SK-N-MC (cell line): ENCODE measurements around the gene MUC3A.

Source experiments
- DNase-seq: peaks from one replicate; pipeline ENCODE4 v3.0.0-alpha.2; 2011; ENCODE audit warnings: low read depth, low spot score
- H3K27ac ChIP-seq: fragments of 200-600 bp; sonication (generic); 2 replicates; pipeline ENCODE4 v1.5.1; 2016; ENCODE audit warnings: mixed run types
- H3K36me3 ChIP-seq: fragments of 200-600 bp; sonication (generic); 2 replicates; pipeline ENCODE4 v1.6.1; 2017; ENCODE audit warnings: antibody characterized with exemption, low read length, mixed read lengths; ENCODE audit not compliant: insufficient read depth
- H3K4me3 ChIP-seq: fragments of 200-600 bp; sonication (generic); 2 replicates; pipeline ENCODE4 v1.5.1; 2016
- H3K9ac ChIP-seq: fragments of 200-600 bp; sonication (generic); 2 replicates; pipeline ENCODE4 v1.8.0; 2017; ENCODE audit warnings: mixed run types, mixed read lengths; ENCODE audit not compliant: insufficient read length
- H3K9me3 ChIP-seq: fragments of 200-600 bp; sonication (generic); 2 replicates; pipeline ENCODE4 v1.6.1; 2017; ENCODE audit warnings: low read depth, mild to moderate bottlenecking, antibody characterized with exemption, low read length, moderate library complexity, mixed read lengths
- EZH2 ChIP-seq: fragments of 200-600 bp; sonication (generic); IDR thresholded peaks from one replicate; pipeline ENCODE4 v1.6.1; 2017; ENCODE audit warnings: antibody characterized with exemption
- FOXP2 ChIP-seq: optimal IDR thresholded peaks from 2 replicates; pipeline ENCODE3; 2011; ENCODE audit warnings: mild to moderate bottlenecking, moderate library complexity; ENCODE audit not compliant: insufficient read depth; ENCODE audit errors: extremely low read length, control extremely low read depth
- POLR2AphosphoS5 ChIP-seq: IDR thresholded peaks from 2 replicates; pipeline ENCODE4 v1.6.1; 2012; ENCODE audit warnings: mild to moderate bottlenecking, low read depth, low read length, borderline replicate concordance

Gene MUC3A

DNA sequence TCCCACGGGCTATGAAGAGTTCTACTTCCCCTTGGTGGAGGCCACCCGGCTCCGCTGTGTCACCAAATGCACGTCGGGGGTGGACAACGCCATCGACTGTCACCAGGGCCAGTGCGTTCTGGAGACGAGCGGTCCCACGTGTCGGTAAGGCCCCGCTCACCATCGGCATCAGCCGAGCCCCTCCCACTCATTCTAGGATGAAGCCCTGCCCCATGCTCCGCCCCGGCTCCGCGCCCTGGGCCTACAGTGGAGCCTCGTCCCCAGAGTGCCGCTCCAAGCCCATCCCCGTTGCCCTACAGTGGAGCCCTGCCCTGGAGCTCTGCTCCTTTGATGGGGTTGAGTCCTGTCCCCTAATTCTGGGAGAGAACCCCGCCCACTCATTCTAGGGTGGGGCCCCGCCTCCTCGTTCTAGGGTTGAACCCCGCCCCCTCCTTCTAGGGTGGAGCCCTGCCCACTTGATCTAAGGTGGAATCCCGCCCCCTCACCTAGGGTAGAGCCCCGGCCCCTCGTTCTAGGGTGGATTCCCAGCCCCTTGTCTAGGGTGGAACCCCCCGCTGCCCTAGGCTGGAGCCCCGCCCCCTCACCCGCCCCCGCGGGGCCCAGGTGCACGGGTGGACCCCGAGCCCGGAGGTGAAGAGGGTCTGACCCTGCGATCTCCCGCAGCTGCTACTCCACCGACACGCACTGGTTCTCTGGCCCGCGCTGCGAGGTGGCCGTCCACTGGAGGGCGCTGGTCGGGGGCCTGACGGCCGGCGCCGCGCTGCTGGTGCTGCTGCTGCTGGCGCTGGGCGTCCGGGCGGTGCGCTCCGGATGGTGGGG, 16.6 kb downstream of the MUC3A start:
- no peak for DNase-seq
- no peak for TF ChIP-seq POLR2AphosphoS5
- no peaks in the 10 kb centered on the region for H3K36me3 ChIP-seq
- no peaks in the 10 kb centered on the region for H3K9me3 ChIP-seq
- H3K4me3 ChIP-seq = peak overlapping the region; percentile 67
- no peak overlapping the region for H3K27ac ChIP-seq
- no peak overlapping the region for H3K9ac ChIP-seq

DNA sequence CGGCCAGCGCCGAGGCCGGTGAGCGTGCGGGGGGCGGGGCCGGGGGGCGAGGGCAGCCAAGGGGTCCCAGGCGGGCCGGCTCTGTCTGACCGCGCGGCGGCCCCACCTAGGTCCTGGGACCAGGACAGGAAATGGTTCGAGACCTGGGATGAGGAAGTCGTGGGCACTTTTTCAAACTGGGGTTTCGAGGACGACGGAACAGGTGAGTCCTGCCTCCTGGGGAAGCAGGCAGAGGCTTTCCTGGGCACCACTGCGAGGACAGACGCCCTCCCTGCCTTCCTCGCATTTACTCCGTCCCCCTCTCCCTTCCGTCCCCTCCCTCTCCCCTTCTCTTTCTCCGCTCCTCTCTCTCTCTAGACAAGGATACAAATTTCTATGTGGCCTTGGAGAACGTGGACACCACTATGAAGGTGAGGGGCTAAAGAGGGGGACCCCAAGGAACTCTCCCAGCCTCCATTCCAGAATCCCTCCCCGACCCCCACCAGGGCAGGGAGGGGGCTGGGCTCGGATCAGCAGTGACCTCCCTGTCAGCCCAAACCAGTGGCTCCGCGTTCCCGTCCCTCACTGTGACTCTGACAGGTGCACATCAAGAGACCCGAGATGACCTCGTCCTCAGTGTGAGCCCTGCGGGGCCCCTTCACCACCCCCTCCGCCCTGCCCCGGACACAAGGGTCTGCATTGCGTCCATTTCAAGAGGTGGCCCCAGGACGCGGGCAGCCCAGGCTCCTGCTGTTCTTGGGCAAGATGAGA, 17.4 kb downstream of the MUC3A start:
- H3K4me3 ChIP-seq = peak overlapping the region; percentile 67
- no peak overlapping the region for H3K9ac ChIP-seq
- H3K9me3 ChIP-seq = no peaks in the 10 kb centered on the region
- TF ChIP-seq EZH2 (no peak), FOXP2 (no peak), POLR2AphosphoS5 (no peak)
- no peak for DNase-seq
- H3K36me3 ChIP-seq = no peaks in the 10 kb centered on the region
- no peak overlapping the region for H3K27ac ChIP-seq

DNA sequence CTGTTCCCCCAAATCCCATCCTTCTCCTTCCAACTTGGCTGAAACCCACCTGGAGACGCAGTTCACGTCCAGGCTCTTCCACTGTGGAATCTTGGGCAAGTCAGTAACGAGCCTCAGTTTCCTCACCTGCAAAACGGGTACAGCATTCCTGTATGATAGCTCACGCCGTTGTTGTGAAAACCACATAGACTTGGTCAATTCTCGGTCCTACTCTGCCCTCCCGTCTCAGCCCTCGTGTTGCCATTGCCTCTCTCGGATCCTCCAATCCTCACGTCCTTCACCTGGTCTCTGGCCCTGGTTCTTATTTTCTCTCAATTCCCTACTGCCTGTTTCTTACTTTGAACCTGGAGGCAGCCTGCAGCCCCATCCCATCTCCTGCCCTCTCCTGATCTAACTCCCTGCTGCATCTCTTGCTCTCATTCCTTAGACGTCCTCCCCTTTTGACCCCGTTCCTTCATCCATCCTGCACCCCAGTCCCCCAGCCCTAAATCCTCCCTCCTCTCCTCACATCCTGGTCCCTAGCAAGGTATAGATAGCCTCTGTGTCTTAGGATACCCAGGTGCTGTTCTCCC, 18.0 kb downstream of the MUC3A start:
- Histone ChIP-seq H3K36me3 (no peaks in the 10 kb centered on the region), H3K9me3 (no peaks in the 10 kb centered on the region), H3K4me3 (no peak overlapping the region), H3K9ac (no peak overlapping the region), H3K27ac (no peak overlapping the region)
- DNase-seq = no peak
- TF ChIP-seq POLR2AphosphoS5 (no peak), EZH2 (no peak), FOXP2 (no peak)

DNA sequence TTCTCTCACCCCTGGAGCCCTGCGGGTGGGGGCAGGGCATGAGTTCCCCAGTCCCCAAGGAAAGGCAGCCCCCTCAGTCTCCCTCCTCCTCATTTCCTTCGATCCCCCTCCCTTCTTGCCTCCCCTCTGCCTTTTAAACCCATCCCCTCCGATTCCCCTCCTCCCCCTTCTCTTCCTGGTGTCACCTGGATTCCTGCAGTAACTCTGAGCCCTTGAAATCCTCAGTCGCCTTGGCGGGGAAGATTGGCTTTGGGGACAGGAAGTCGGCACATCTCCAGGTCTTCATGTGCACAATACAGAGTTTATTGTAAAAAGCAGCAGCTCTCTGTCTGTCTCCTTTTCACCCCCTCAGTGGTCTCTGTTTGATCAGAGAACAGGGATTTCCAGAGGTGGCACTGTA, 18.7 kb downstream of the MUC3A start:
- TF ChIP-seq FOXP2 (no peak), POLR2AphosphoS5 (no peak), EZH2 (no peak)
- H3K9me3 ChIP-seq = no peaks in the 10 kb centered on the region
- no peak overlapping the region for H3K4me3 ChIP-seq
- H3K27ac ChIP-seq = no peak overlapping the region
- H3K36me3 ChIP-seq = no peaks in the 10 kb centered on the region
- no peak overlapping the region for H3K9ac ChIP-seq
- no peak for DNase-seq

DNA sequence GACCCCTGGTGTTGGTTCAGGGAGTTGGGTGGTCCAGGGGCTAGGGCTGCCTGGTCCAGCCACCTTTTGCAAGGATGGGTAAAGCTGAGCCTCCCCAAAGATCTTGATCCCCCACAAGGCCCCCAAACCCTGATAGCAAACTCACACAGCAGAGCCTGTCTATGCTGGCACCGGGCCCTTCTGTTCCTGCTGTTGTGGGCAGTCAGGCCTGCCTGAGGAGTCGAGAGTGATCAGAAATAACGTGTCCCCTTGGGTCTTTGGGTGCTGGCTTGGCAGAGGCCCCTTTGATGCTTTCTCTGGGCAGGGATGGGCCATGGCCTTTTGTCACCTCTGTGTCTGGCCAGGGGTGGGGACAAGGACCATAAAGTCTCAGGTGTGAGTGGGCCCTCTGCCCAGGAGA, 19.3 kb downstream of the MUC3A start:
- no peak for DNase-seq
- Histone ChIP-seq H3K36me3 (no peaks in the 10 kb centered on the region), H3K9me3 (no peaks in the 10 kb centered on the region), H3K9ac (no peak overlapping the region), H3K4me3 (no peak overlapping the region), H3K27ac (no peak overlapping the region)
- TF ChIP-seq EZH2 (no peak), FOXP2 (no peak)

DNA sequence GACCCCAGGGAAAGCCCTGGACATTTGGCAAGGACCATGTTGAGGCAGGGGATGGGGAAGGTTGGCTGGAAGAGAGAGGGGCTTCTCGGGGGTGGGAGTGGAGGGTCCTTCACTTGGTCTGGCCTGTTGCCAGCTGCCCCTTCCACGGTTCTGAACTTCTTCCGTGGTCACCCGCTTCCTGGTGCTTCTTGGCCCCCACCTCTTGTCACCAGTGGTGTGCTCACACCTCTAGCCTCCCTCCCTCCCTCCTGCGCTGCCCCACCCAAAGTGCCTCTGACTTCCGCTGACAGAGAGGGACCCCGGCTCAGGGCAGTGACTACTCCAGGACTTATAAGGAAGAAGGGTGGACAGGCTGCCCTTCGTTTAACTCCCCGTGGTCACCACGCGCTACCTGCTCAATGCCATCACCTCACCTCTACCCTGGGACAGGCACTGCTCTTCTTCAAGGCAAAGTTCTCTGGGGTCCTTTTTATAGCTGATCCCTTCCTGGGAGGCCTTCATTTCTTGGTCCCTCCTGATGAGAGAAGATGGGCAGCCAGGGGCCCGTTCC, 19.8 kb downstream of the MUC3A start, which contains the start of gene MUC12:
MUC12 (plus strand) TSS at position 500 of the 550 bp plus-strand sequence. CDS start 58 bp downstream, outside the sequence.
- no peak within 1 kb of the TSS for H3K27ac ChIP-seq
- H3K9me3 ChIP-seq = no peaks in the 10 kb centered on the region
- TF ChIP-seq EZH2 (no peak), FOXP2 (no peak), POLR2AphosphoS5 (no peak)
- no peak for DNase-seq
- H3K36me3 ChIP-seq = no peaks in the 10 kb centered on the region
- no peak within 1 kb of the TSS for H3K9ac ChIP-seq
- H3K4me3 ChIP-seq = no peak within 1 kb of the TSS

DNA sequence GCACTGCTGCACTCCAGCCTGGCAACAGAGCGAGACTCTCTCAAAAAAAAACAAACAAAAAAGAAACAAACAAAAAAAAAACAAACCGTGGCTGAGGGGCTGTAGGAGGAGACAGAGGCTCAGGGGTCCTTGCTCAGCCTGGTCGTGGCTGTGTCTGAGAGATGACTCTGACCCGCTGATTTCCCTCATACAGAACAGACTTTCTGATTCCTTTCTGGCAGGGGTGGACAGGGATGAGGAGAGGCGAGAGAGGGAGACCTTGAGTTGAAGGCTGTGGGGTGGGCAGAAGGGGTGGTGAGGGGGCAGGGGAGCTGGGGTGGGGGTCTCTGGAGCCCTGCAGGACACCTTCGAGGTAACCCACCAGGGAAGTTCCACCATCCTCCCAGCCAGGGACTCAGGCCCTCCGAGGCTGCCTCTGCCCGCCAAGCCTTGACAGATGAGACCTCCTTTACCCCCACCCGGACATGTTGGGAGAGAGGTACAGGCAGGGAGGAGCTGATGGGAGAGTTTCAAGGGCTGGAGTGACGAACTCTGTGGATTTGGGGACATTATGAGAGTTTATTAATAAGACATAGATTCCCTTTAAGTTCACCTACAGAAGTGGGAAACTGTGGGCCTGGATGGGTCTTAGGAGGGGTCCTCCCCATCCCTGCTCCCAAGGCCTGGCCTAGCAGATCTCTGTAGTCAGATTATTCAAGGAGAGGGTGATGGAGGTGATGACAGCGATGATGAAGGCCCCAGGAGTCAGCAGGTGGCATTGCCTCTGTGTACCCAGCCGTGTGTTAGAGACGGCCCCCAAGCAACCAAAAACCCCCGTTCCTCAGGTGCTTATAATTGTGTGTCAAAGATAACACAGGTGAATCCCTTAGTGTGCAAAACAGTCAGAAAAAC, 22.0 kb downstream of the MUC3A start:
- Histone ChIP-seq H3K27ac (no peak overlapping the region), H3K9me3 (no peaks in the 10 kb centered on the region), H3K9ac (no peak overlapping the region), H3K4me3 (no peak overlapping the region), H3K36me3 (no peaks in the 10 kb centered on the region)
- no peak for TF ChIP-seq FOXP2
- TF ChIP-seq EZH2 = no peak
- TF ChIP-seq POLR2AphosphoS5 = no peak
- DNase-seq = no peak

DNA sequence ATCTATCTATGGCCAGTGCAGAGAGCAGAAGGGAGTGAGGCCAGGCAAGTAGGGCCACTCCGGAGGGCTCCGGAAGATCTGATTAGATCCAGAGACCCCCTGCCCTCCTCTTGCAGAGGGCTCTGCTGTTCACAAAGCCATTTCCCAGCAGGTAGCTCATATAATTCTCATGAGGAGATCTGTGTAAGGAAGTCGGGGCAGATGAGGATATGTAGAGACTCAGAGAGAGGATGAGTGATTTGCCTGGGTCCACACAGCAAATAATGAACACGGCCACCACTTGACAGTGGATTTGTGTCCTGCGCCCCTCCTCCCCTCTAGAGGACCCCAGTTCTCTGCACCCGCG, 22.6 kb downstream of the MUC3A start:
- no peak overlapping the region for H3K27ac ChIP-seq
- no peak overlapping the region for H3K9ac ChIP-seq
- TF ChIP-seq EZH2 (no peak), FOXP2 (no peak)
- DNase-seq = no peak
- H3K9me3 ChIP-seq = no peaks in the 10 kb centered on the region
- H3K4me3 ChIP-seq = no peak overlapping the region
- H3K36me3 ChIP-seq = no peaks in the 10 kb centered on the region
